HG02840 (cell line): ENCODE results near the gene TBX20.
"Not testable (repeated sequence)": the region's sequence is repeated elsewhere in the genome, so short reads cannot be mapped to it uniquely, and the experiment has no call there.

Experiments used
- ATAC-seq: cut with Tn5 transposase; IDR thresholded peaks from one replicate; pipeline ENCODE4 v1.9.1; 2021; ENCODE audit warnings: mild to moderate bottlenecking, moderate library complexity, moderate number of reproducible peaks; ENCODE audit not compliant: unreplicated experiment, low FRiP score

The TBX20 gene

DNA sequence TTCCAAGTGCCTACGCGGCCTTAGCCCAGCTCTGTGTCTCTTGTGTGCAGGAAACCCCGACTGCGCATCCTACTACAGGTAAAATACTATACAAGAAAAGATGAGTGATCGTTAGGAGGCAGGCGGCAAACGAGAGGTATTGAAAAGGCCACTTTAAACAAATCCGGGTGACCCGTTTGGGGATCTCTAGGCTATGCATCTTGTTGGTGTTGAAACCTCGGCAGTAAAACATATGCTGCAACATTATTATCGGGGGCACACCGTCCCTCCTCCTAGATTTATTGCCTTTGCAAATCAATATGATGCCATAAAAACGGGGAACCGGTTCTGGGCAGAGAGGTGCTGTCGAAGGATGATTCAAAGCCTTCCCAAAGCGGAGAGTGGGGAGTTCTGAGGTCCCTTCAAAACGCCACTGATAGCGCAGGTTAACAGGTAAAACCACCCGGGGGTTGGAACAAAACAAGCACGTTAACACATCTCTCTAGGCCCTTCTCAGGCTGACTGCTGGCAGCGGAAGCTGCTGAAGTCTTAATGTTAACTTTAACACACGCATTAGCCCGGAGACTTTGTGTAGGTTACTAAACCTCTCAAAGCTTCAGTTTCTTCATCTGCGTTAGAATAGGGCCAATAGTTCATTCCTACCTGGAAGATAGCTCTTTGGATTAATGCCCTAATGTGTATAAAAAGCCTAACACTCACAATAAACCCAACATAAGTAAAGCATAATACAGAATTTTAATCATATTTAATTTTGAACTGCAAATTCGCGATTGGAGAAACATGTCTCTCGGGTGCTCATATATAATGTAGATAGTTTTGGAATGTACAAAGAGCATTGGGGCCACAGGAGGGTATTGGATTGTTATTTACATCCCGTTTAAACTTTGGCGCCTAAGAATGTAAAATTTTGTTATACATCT, 2.6 kb upstream of the TBX20 start:
- ATAC-seq = no peak

GRCh38 chr7:35255443-35256255, 1.7 kb upstream of the TBX20 start:
- ATAC-seq = no peak

- no peak for ATAC-seq
Observed at GRCh38 chr7:35254496-35255442, 869 bp upstream of the TBX20 start.

DNA sequence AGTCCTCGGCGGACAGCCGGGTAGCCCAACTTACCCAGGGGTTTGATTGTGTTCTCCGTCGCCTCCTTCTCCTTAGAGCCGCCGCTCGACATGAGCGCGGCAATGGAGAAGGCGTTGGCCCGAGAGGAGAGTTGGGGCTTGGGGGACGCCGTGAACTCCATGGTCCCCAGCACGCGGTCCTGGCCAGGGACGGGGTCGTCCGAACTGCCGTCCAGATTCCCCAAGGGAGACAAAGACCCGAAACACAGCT, 515 bp downstream of the TBX20 start:
- no peak for ATAC-seq

- ATAC-seq = no peak
Observed at GRCh38 chr7:35252612-35253459, 1.1 kb downstream of the TBX20 start.

GRCh38 chr7:35251606-35252310, 2.1 kb downstream of the TBX20 start:
- no peak for ATAC-seq

DNA sequence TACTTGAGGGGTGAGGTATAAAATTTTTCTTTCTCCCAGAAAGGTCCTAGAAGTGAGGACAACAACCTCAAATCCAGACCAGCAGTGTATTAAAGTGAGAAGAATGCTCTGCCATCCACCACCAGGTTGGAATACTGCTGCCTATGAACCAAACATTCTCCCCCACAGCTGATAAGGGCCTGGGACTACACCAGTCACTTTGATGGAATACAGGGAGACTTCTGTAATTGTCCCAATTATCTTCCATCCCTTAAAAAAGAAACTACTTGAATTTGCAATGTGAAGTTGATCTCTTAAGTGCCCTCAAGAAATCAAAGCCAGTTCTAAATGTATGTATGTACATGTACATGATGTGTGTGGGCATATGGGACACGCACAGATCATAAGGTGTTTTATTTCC, 3.0 kb downstream of the TBX20 start:
- ATAC-seq = no peak

GRCh38 chr7:35250452-35250851, 3.4 kb downstream of the TBX20 start:
- no peak for ATAC-seq

DNA sequence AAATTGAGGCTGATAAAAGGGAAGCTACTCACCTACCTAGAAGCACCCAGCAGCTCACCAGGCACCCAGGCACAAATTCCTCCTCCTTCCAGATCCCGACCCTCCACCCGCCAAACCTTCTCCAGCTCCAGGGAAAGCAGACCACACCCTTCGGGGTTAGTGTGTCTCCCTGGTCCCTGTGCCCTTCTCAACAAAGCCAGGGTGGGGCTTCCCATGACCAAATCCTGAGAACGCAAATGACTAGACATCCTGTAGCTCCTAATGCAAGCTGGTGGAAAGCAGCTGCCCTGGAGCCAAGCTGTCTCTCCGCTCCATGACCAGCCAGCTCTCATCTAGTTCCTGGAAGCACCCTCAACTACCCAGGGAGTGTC, 4.4 kb downstream of the TBX20 start:
- ATAC-seq = no peak

- ATAC-seq = no peak
Observed at GRCh38 chr7:35248576-35249536, 5.0 kb downstream of the TBX20 start.

DNA sequence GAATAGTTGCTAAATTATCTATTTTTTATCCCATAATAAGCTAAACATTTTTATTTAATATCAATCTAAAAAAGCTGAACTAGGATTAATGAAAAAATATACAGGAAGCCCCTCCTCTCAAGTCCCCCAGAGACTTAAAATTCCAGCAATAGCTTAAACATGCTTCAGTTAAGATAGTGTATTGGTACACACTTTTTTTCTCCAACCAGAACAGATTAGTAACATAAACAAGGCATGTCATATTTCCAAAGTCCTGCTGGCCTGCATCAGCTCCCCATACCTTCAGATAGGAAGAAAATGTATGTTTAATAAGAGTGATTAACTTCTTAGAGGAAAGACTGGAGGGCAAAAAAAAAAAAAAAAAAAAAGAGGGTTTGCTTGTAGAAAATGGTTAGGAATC, 7.1 kb downstream of the TBX20 start:
- ATAC-seq = no peak

DNA sequence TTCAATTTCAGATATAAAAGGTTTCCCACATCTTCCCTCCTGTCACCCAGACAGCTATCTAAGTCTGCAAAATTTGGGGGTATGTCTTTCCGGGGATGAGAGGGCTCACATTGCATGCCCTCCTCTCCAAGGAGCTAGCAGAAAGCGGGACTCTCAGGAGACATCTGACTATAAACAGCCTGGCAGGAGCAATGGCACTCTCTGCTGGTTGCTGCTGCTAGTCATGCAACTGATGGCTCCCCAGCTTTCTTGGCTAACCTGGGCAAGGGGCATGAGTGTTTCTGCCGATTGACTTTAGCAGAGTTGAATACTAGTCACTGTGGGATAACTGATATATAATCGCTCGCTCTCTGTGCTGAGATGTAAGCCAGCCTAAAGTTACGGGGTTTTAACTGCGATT, 12.0 kb downstream of the TBX20 start:
- no peak for ATAC-seq

GRCh38 chr7:35241436-35241835, 12.5 kb downstream of the TBX20 start:
- ATAC-seq = no peak

DNA sequence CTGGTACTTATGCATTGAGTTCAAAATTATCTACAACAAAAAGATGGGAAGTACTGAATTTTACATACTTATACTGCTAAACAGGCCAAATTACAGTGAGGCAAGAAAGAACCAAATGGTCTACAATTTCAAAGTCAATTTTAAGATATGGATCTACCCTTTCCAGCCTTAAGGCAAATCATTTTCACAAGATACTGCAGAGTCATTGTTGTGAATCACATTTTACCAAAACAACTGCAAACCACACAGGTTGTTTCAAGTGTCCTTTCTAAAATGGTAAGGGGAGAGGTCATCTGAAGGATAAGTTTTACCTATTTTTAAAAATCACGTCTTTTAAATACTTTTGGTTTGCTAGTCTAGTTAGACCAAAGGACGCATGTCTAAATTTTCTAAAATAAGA, 12.9 kb downstream of the TBX20 start:
- not testable (repeated sequence) for ATAC-seq

DNA sequence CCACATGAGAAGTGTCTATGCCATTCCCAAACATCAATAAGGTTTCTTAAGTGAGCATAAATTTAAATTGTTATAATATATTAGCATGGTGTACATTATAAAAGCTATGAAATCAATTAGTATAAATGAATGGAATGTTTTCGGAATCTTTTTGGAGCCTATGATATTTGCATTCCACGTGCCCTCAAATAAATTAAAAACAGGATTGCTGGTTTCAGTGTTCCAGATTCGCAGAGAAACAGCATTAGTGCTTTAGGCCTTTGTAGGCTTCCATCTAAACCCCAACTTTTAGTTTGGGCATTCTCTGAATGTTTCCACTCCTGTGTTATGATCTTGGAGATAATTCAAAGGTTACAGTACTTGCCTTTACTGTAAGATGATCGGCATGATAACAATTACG, 15.4 kb downstream of the TBX20 start:
- not testable (repeated sequence) for ATAC-seq

DNA sequence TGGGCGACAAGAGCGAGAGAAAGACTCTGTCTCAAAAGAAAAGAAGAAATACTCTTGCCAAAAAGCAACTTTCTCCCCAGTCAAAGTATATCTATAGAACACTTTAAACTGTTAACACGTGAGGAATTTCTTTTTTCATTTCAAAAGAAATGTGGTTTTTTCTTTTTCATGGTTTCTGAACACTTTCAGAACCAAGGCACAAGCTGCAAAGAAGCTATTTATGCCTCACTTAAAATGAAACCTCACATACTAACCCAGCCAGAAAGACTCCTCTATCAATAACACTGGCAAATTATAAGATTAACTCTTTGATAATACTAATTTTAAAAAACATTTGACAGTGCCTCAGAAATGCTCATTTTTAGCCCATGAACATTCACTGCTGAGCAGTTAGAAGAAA, 20.9 kb downstream of the TBX20 start:
- no peak for ATAC-seq

- not testable (repeated sequence) for ATAC-seq
Observed at GRCh38 chr7:35231221-35231620, 22.7 kb downstream of the TBX20 start.

DNA sequence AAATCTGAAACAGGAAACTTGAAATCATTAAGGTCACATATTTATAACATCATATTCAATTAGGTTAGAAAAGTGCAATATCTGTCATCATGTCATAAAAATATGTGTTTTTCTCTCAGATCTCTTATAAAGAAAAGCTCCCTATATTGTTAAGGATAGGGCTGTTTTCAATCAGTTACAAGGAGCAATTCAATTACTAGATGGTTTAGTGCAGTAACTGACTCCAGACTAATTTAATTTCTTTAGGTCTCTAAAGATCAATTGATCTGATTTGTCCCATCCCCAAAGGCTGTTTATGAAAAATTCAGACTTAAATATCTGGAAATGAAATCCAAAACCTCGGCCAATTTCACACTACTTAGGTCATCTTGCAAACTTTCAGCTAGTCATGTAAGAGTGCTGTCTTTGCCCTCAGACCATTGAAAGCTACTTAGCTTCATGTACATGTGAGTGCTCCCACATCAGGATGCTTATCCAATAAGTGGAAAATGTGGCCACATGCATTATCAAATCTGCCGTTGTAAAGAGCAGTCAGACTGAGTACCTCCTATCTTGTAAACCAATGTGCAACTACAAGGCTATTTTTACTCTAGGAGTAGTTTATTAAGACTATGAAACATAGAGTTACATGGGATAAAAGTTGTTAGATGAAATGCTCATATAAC, 24.7 kb downstream of the TBX20 start:
- not testable (repeated sequence) for ATAC-seq
